ENCODE data around the gene USP40.

DNA sequence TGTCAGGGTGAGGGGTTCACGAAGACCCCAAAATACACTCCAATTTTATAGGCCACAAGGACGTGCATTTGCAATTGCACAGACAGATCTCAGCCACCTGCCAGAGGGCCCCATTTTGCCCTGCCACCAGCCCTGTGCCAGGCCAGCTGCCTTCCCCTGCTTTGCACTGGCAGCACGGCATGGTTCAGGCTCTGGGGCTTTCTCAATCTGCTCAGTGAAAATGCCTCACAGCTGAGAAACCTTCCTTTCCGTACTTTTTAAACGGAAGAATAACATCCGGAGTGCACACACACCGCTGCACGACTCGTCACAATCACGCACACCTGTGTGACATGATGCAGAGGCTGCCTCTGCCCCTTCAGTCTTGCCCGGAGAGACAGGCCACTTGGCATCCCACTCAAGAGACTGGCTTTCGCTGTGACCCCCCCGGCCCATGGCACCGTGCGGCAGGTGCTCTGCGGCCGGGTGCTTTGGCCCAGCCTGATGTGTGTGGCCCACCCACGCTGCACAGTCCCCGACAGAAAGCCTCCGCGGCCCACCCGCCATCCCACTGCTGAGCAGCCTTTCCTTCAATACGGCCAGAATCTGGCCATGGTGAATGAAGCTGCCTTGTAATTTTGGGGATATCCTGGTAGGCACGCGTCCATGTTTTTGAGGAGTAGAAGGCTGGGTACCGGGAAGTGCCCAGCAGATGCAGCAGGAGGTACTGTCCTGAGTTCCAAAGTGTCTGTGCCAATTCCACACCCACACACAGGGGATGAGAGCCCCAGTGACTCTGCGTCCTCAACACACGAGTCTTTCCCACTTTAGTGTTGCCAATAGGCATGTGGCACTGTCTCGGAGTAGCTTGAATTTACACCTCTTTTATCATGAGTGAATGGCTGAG is 88.8 kb downstream of the USP40 start:
- TF ChIP-seq, protein P1, sequence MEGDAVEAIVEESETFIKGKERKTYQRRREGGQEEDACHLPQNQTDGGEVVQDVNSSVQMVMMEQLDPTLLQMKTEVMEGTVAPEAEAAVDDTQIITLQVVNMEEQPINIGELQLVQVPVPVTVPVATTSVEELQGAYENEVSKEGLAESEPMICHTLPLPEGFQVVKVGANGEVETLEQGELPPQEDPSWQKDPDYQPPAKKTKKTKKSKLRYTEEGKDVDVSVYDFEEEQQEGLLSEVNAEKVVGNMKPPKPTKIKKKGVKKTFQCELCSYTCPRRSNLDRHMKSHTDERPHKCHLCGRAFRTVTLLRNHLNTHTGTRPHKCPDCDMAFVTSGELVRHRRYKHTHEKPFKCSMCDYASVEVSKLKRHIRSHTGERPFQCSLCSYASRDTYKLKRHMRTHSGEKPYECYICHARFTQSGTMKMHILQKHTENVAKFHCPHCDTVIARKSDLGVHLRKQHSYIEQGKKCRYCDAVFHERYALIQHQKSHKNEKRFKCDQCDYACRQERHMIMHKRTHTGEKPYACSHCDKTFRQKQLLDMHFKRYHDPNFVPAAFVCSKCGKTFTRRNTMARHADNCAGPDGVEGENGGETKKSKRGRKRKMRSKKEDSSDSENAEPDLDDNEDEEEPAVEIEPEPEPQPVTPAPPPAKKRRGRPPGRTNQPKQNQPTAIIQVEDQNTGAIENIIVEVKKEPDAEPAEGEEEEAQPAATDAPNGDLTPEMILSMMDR (conservative IDR thresholded peaks at IDR 0.05): no peak
- TF ChIP-seq EZH2 (IDR thresholded peaks at IDR 0.05; ENCODE audit: low read depth): no peak

Measured in PC-9 (cell line).